HG03558 (cell line): ENCODE data around the gene TAOK2.

Source experiments
- ATAC-seq: cut with Tn5 transposase; IDR thresholded peaks from one replicate; pipeline ENCODE4 v1.9.1; 2021; ENCODE audit warnings: moderate number of reproducible peaks; ENCODE audit not compliant: unreplicated experiment; ENCODE audit errors: extremely low read depth

TAOK2 gene

DNA sequence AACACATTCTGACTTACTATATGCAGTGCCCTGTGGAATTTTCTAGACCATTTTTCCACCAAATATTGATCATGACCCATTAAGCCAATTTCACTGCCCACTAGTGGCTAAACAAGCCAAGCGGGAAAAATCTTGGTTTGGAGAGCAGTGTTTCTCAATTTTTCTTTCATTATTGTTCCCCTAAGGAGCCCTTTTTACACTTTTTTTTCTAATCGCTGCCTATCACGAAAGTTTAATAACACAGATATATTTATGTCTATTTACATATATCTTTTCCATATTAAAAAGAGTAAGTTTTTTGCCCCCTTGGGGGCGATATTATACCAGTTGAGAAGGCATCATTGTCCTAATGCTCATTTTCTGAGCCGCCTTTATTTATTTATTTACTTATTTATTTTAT is 68.2 kb downstream of the TAOK2 start:
- ATAC-seq = no peak
